Measurements from ENCODE around the gene IRF2. TPM values are rescaled to one million over a fixed set of nuclear protein-coding genes. Genes with fewer than 3 reads are reported as not detected.

Gene IRF2
- total RNA-seq, 2 experiments from 2014 or later = 48.1 to 50.9 TPM

DNA sequence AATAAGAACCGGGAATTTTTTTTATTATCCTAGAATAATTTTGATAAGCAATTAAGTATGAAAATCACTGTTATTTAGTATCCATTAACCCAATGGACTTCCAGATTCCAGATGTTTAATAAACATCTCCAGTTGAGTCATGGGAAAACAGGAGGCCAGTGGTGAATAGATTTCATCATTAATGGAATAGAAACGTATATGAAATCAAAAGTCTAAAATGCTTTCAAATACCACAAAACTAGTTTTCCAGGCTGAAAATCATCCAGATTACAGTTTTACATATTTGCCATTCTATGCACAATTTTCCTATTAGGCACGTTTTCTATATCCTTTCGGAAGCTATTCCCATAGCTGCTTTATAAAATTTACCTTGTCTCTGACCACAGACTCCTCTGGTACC lies 35.0 kb downstream of the IRF2 start:
- Mint-ChIP-seq H3K27me3 (no peaks in the 10 kb centered on the region), H3K27ac (no peak overlapping the region), H3K4me3 (no peak overlapping the region), H3K36me3 (no peaks in the 10 kb centered on the region), H3K9me3 (no peaks in the 10 kb centered on the region), H3K4me1 (ENCODE audit: low read depth) (peaks cover 71% of the 10 kb centered on the region)
- ChIA-PET CTCF (no interaction called here), POLR2A (no interaction called here)
- no peak for DNase-seq
- intact Hi-C loops (cut with micrococcal nuclease) = no loop called here

- Mint-ChIP-seq H3K9me3 (no peaks in the 10 kb centered on the region), H3K27ac (no peak overlapping the region), H3K4me3 (no peak overlapping the region), H3K36me3 (no peaks in the 10 kb centered on the region), H3K27me3 (no peaks in the 10 kb centered on the region), H3K4me1 (ENCODE audit: low read depth) (peaks cover 64% of the 10 kb centered on the region)
- intact Hi-C loops (cut with micrococcal nuclease) = no loop called here
- no peak for DNase-seq
- CTCF ChIA-PET = no interaction called here
- POLR2A ChIA-PET = no interaction called here
These were observed 36.0 kb downstream of the IRF2 start for GRCh38 chr4:184438375-184438774.

- CTCF ChIA-PET = no interaction called here
- DNase-seq = no peak
These were observed 36.6 kb downstream of the IRF2 start for GRCh38 chr4:184437565-184438265.

DNA sequence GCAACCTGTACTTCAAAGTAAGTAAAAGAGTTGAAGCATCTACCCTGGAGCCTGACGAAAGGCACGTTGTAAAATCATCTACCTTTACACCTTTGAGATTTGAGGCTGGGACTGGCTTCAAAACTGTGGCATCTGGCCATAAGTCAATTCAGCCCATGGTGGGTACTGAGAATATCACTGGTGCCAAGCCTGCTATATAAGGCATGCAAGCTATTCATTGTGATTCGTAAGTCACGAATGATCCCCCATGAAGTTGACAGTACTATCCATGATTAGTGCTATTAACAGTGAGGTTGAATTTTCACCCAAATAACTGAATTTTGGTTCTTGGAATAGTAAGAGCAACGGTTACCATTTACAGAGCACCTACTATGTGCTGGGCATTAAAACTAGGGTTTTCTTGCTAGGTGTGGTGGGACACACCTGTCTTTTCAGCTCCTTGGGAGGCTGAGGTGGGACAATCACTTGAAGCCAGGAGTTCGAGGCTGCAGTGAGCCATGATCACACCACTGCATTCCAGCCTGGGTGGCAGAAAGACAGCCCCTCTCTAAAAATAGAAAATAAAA lies 39.8 kb downstream of the IRF2 start:
- ChIA-PET POLR2A (no interaction called here), CTCF (no interaction called here)
- Mint-ChIP-seq H3K27me3 (no peaks in the 10 kb centered on the region), H3K36me3 (peaks cover 4% of the 10 kb centered on the region), H3K4me3 (no peak overlapping the region), H3K4me1 (ENCODE audit: low read depth) (peaks cover 48% of the 10 kb centered on the region), H3K27ac (no peak overlapping the region), H3K9me3 (no peaks in the 10 kb centered on the region)
- no peak for DNase-seq
- intact Hi-C loops (cut with micrococcal nuclease) = no loop called here

More at GRCh38 chr4:184437565-184438265, 36.6 kb downstream of the IRF2 start:
- Mint-ChIP-seq H3K4me1 (ENCODE audit: low read depth) (peaks cover 59% of the 10 kb centered on the region), H3K27me3 (no peaks in the 10 kb centered on the region), H3K36me3 (no peaks in the 10 kb centered on the region), H3K27ac (no peak overlapping the region), H3K9me3 (no peaks in the 10 kb centered on the region), H3K4me3 (no peak overlapping the region)
- intact Hi-C loops (cut with micrococcal nuclease) = no loop called here
- POLR2A ChIA-PET = no interaction called here

- intact Hi-C loops (cut with micrococcal nuclease) = no loop called here
- Mint-ChIP-seq H3K9me3 (no peaks in the 10 kb centered on the region), H3K27ac (no peak overlapping the region), H3K36me3 (peaks cover 4% of the 10 kb centered on the region), H3K4me1 (ENCODE audit: low read depth) (peaks cover 49% of the 10 kb centered on the region), H3K4me3 (no peak overlapping the region), H3K27me3 (no peaks in the 10 kb centered on the region)
- DNase-seq = no peak
- ChIA-PET POLR2A (no interaction called here), CTCF (interaction anchor here (0.7 kb wide), 1 partner anchor 182 kb away, joined by 3 read pairs; no protein-coding TSS in a partner anchor)
These were observed 40.3 kb downstream of the IRF2 start for GRCh38 chr4:184434021-184434420.

DNA sequence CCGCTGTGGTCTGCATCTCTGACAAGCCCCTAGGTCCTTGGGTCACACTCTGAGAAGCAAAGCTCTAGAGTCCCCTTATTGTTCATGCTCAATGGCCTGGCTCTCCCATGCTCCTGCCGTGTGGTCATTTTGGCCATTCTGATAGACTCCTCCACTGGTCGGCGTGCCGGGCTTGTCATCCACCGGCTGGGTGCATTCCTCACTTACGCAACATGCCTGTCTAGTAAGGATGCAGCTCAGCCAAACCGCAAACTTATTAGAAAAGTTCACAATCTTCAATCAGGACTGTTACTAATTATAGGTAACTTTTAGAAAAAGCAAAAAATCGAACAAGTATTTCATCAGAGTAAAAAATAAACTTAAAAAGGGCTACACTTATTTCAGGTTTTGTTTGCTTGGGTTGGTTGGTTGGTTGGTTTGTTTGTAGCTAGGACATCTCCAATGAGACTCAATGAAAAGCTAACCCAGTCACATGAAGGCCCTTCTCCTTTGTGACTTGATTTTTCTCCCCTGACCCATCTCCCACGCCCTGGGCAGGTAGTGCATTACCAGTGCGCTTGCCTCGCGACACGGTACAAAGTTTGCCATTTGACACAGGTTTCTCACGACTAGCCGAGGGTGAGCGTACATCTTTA lies 41.0 kb downstream of the IRF2 start:
- intact Hi-C loops (cut with micrococcal nuclease) = no loop called here
- H3K27ac Mint-ChIP-seq = no peak overlapping the region
- H3K27me3 Mint-ChIP-seq = no peaks in the 10 kb centered on the region
- ChIA-PET POLR2A (no interaction called here), CTCF (interaction anchor here (0.7 to 1.3 kb wide), 2 partner anchors 26 to 182 kb away, joined by 3 read pairs; no protein-coding TSS in a partner anchor)
- no peak overlapping the region for H3K4me3 Mint-ChIP-seq
- H3K36me3 Mint-ChIP-seq = peaks cover 6% of the 10 kb centered on the region
- no peak for DNase-seq
- peaks cover 45% of the 10 kb centered on the region for H3K4me1 Mint-ChIP-seq (ENCODE audit: low read depth)
- H3K9me3 Mint-ChIP-seq = no peaks in the 10 kb centered on the region

DNA sequence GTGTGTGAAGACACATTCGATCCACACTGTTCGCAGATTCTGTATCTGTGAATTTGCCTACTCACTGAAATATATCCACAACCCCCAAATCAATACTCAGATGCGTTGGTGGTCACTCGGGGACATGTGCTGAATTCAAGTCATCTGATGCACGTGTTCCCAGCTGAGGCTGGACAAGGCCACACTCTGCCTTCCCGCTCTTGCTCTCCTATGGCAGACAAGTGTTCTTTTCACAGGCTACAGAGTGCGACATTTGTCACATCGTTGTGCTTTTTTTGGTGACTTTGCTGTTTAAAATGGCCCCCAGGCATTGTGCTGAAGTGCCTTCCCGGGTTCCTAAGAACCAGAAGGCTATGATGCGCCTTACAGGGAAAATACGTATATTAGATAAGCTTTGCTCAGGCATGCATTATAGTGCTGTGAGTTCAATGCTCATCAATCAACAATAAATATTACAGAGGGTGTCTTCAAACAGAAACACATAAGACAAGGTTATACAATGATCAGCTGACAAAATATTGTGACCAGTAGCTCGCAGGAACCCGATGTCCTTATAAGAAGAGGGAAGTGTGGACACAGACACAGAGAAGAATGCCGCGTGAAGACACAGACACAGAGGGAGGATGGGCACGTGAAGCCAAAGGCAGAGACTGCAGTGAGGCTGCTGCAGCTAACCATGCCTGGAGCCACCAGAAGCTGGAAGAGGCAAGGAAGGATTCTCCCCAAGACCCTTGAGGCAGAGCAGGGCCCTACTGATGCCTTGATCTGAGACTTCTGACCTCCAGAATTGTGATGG lies 42.0 kb downstream of the IRF2 start:
- no peak overlapping the region for H3K27ac Mint-ChIP-seq
- no peaks in the 10 kb centered on the region for H3K9me3 Mint-ChIP-seq
- no peak for DNase-seq
- CTCF ChIA-PET = interaction anchor here (1.3 kb wide), 1 partner anchor 27 kb away, joined by 3 read pairs; no protein-coding TSS in a partner anchor
- H3K36me3 Mint-ChIP-seq = peaks cover 10% of the 10 kb centered on the region
- intact Hi-C loops (cut with micrococcal nuclease) = no loop called here
- H3K4me3 Mint-ChIP-seq = no peak overlapping the region
- no peaks in the 10 kb centered on the region for H3K27me3 Mint-ChIP-seq
- POLR2A ChIA-PET = no interaction called here
- H3K4me1 Mint-ChIP-seq (ENCODE audit: low read depth) = peaks cover 42% of the 10 kb centered on the region

DNA sequence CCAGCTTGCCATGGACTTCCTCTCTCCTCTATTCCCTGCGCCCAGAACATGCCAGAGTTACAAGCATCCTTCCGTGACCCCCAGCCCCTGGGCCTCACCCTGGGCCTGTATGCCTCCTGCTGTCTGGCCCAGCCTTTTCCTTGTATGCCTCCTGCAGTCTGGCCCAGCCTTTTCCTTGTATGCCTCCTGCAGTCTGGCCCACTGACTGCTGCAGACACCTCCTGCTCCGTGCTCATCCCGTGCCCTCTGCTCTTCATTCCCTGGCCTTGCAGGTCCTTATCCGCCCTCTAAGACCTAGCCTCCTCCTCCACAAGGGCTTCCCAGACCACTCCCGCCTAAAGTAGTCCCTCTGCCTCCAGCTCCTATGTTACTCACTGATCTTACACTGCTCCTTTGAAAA lies 44.2 kb downstream of the IRF2 start:
- CTCF ChIA-PET = no interaction called here
- intact Hi-C loops (cut with micrococcal nuclease) = no loop called here
- peaks cover 42% of the 10 kb centered on the region for H3K4me1 Mint-ChIP-seq (ENCODE audit: low read depth)

GRCh38 chr4:184428787-184429186 lies 45.6 kb downstream of the IRF2 start:
- no peaks in the 10 kb centered on the region for H3K9me3 Mint-ChIP-seq
- no peaks in the 10 kb centered on the region for H3K27me3 Mint-ChIP-seq
- H3K36me3 Mint-ChIP-seq = peaks cover 36% of the 10 kb centered on the region
- CTCF ChIA-PET = interaction anchor here (1.1 kb wide), 1 partner anchor 164 kb away, joined by 4 read pairs; no protein-coding TSS in a partner anchor
- POLR2A ChIA-PET = no interaction called here
- H3K27ac Mint-ChIP-seq = no peak overlapping the region
- DNase-seq = no peak
- H3K4me1 Mint-ChIP-seq (ENCODE audit: low read depth) = peaks cover 43% of the 10 kb centered on the region
- intact Hi-C loops (cut with micrococcal nuclease) = no loop called here
- no peak overlapping the region for H3K4me3 Mint-ChIP-seq

More for the DNA sequence above, 44.2 kb downstream of the IRF2 start:
- no peak for DNase-seq
- Mint-ChIP-seq H3K27ac (no peak overlapping the region), H3K9me3 (no peaks in the 10 kb centered on the region), H3K36me3 (peaks cover 24% of the 10 kb centered on the region), H3K4me3 (no peak overlapping the region), H3K27me3 (no peaks in the 10 kb centered on the region)
- POLR2A ChIA-PET = no interaction called here

DNA sequence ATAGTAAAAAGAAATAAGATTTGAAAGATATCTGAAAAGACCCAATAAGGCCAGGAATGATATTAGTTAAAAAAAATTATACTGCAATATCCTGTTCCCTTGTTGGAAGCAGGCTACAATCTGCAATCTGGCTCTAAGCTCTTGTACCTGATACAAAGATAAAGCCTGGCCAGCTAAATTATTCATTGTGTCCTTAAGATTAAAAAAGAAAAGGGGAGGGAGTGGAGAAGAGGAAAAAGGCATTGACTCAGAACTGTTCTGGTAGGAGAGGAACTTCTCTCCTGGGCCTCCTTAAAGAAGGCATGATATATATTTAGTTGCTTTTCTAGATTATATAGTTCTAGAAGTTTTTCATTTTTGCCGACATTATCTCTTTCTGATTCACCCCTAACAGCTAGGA lies 46.7 kb downstream of the IRF2 start:
- Mint-ChIP-seq H3K36me3 (peaks cover 45% of the 10 kb centered on the region), H3K4me3 (no peak overlapping the region), H3K27ac (peak overlapping the region; percentile 31), H3K27me3 (no peaks in the 10 kb centered on the region), H3K9me3 (no peaks in the 10 kb centered on the region), H3K4me1 (ENCODE audit: low read depth) (peaks cover 49% of the 10 kb centered on the region)
- DNase-seq = no peak
- ChIA-PET POLR2A (interaction anchor here (0.7 kb wide), 1 partner anchor 159 kb away, joined by 4 read pairs; no protein-coding TSS in a partner anchor), CTCF (interaction anchor here (1.1 to 1.5 kb wide), 2 partner anchors 14 to 163 kb away, joined by 3 to 4 read pairs; no protein-coding TSS in a partner anchor)
- intact Hi-C loops (cut with micrococcal nuclease) = no loop called here

DNA sequence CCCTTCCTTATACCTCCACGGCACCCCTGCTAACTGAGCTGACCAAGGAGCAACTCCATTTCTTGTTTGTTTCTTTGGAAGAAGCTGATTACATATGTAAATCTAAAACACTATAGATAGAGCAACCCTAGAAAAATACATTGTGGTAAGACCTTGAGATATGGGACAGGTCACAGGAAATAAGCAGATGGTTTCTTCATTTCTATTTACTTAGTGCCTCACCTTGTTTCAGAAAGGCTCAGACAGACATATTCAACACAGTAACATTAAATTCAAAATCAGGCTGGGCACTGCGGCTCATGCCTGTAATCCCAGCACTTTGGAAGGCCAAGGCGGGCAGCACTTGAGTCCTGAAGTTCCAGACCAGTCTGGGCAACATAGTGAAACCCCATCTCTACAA lies 47.3 kb downstream of the IRF2 start:
- POLR2A ChIA-PET = interaction anchor here (1.1 kb wide), 1 partner anchor 9 kb away, joined by 3 read pairs; no protein-coding TSS in a partner anchor
- Mint-ChIP-seq H3K27ac (peak overlapping the region; percentile 39), H3K27me3 (no peaks in the 10 kb centered on the region), H3K36me3 (peaks cover 46% of the 10 kb centered on the region), H3K4me1 (ENCODE audit: low read depth) (peaks cover 51% of the 10 kb centered on the region), H3K9me3 (peaks cover 3% of the 10 kb centered on the region), H3K4me3 (no peak overlapping the region)
- DNase-seq = no peak
- CTCF ChIA-PET = interaction anchor here (1.5 kb wide), 1 partner anchor 14 kb away, joined by 3 read pairs; no protein-coding TSS in a partner anchor
- intact Hi-C loops (cut with micrococcal nuclease) = no loop called here

Measured in activated CD4-positive, alpha-beta memory T cell treated with anti-CD3 and anti-CD28 coated beads for 36 hours (primary cell).